HepG2 (cell line): ENCODE data around the gene CMIP. TPM values are rescaled to one million over a fixed set of nuclear protein-coding genes. Genes with fewer than 3 reads are reported as not detected.

Experiments
- ATAC-seq: fragments of 200-7000 bp; cut with Tn5 transposase; 3 replicates; pipeline ENCODE4 v1.9.1; 2020; ENCODE audit warnings: mild to moderate bottlenecking, moderate library complexity
- BruUV-seq: library from RNA; stranded (reverse); fragments of 400-500 nt; replicated peaks from 2 replicates; lab custom pipeline; 2021; lab: Mats Ljungman, UMichigan
- CTCF ChIA-PET: fragments of 300-600 bp; formaldehyde crosslinking; extraction: SDS; loops from one replicate; lab custom pipeline; 2021; ENCODE audit warnings: low total read pairs, inconsistent platforms, low intra/inter-chr PET ratio; lab: Yijun Ruan, JAX
- POLR2A ChIA-PET: fragments of 350-600 bp; sonication (Branson Sonifier 250); formaldehyde crosslinking; loops from one replicate; lab custom pipeline; 2020; ENCODE audit warnings: antibody characterized with exemption, inconsistent platforms; lab: Yijun Ruan, JAX
- DNase-seq: peaks from one replicate; pipeline ENCODE4 v3.0.0-alpha.2; 2015; ENCODE audit warnings: low spot score
- FAIRE-seq: peaks from 3 replicates; lab custom pipeline; 2011; peaks lifted over from hg19 to GRCh38; lab: Jason Lieb, UNC
- H2AFZ ChIP-seq: one replicate; pipeline ENCODE4 v1.6.1; 2011; ENCODE audit warnings: low read length, inconsistent platforms
- H3K27ac ChIP-seq: fragments of 300-600 bp; 3 replicates; pipeline ENCODE4 v1.8.0; 2011; ENCODE audit warnings: mixed run types, mild to moderate bottlenecking, mixed read lengths, low read length, inconsistent platforms; ENCODE audit not compliant: insufficient read depth; ENCODE audit errors: extremely low read length
- H3K27me3 ChIP-seq, 2 experiments: fragments of 200-600 bp in 1 of 2; 2 replicates in 1 of 2; 3 replicates in 1 of 2; pipeline versions ENCODE4 v1.6.0 to v1.8.0; 2011; ENCODE audit warnings: low read length in 2 of 2, mild to moderate bottlenecking in 2 of 2, moderate library complexity in 2 of 2, inconsistent platforms in 1 of 2; ENCODE audit not compliant: insufficient read depth in 2 of 2, control insufficient read depth in 1 of 2
- H3K36me3 ChIP-seq, 2 experiments: fragments of 200-600 bp in 1 of 2; replicated peaks in 1 of 2; 2 replicates in 1 of 2; 3 replicates in 1 of 2; pipeline versions ENCODE4 v1.5.1 to v1.8.0; 2011; ENCODE audit warnings: low read length in 2 of 2, inconsistent platforms in 1 of 2; ENCODE audit not compliant: insufficient read depth in 2 of 2, control insufficient read depth in 1 of 2
- H3K4me1 ChIP-seq: 2 replicates; pipeline ENCODE4 v1.5.1; 2012; ENCODE audit warnings: low read length, inconsistent platforms; ENCODE audit not compliant: insufficient read depth
- H3K4me2 ChIP-seq: 2 replicates; pipeline ENCODE4 v1.6.0; 2011; ENCODE audit warnings: low read depth, low read length, inconsistent platforms
- H3K4me3 ChIP-seq, 3 experiments: fragments of 200-600 bp in 1 of 3; sonication (generic), shearing (Covaris generic) in 1 of 3; replicated peaks in 1 of 3; 2 replicates each; pipeline ENCODE4 v1.5.1; 2011 to 2016; ENCODE audit warnings: low read length in 3 of 3, inconsistent platforms in 2 of 3, low read depth in 2 of 3, mild to moderate bottlenecking in 2 of 3, control low read depth in 1 of 3, mixed read lengths in 1 of 3; ENCODE audit not compliant: insufficient read depth in 1 of 3
- H3K79me2 ChIP-seq: one replicate; pipeline ENCODE4 v1.6.1; 2011; ENCODE audit warnings: low read length, inconsistent platforms; ENCODE audit not compliant: insufficient read depth
- H3K9ac ChIP-seq: 2 replicates; pipeline ENCODE4 v1.6.0; 2011; ENCODE audit warnings: mild to moderate bottlenecking, low read depth, low read length, inconsistent platforms; ENCODE audit not compliant: insufficient read depth
- H3K9me3 ChIP-seq: 2 replicates; pipeline ENCODE4 v1.5.1; 2012; ENCODE audit warnings: mild to moderate bottlenecking, low read length
- H4K20me1 ChIP-seq: 2 replicates; pipeline ENCODE4 v1.6.0; 2011; ENCODE audit warnings: inconsistent platforms, mild to moderate bottlenecking, low read length, moderate library complexity; ENCODE audit not compliant: insufficient read depth
- ARNTL ChIP-seq: sonication (generic); formaldehyde crosslinking; IDR thresholded peaks from 2 replicates; pipeline ENCODE4 v1.4.0; 2020; ENCODE audit warnings: mild to moderate bottlenecking, missing genetic modification reagents
- CBFB ChIP-seq: sonication (generic); formaldehyde crosslinking; IDR thresholded peaks from 2 replicates; pipeline ENCODE4 v1.4.0; 2020; ENCODE audit warnings: missing genetic modification reagents
- CBX5 ChIP-seq: sonication (generic); formaldehyde crosslinking; IDR thresholded peaks from 2 replicates; pipeline ENCODE4 v1.4.0; 2020; ENCODE audit warnings: missing genetic modification reagents, borderline replicate concordance
- FOXC1 ChIP-seq: sonication (generic); formaldehyde crosslinking; IDR thresholded peaks from 2 replicates; pipeline ENCODE4 v1.8.0; 2022; ENCODE audit warnings: mild to moderate bottlenecking, missing genetic modification reagents, borderline replicate concordance
- HDAC2 ChIP-seq: sonication (generic); formaldehyde crosslinking; IDR thresholded peaks from 2 replicates; pipeline ENCODE4 v1.4.0; 2020; ENCODE audit warnings: missing genetic modification reagents
- HNRNPLL ChIP-seq: fragments of 200-400 bp; formaldehyde crosslinking; IDR thresholded peaks from 2 replicates; pipeline ENCODE4 v1.6.1; 2017; ENCODE audit warnings: mild to moderate bottlenecking, low read depth, low read length; ENCODE audit not compliant: poor library complexity, severe bottlenecking
- KIAA2018 ChIP-seq: sonication (generic); formaldehyde crosslinking; IDR thresholded peaks from 2 replicates; pipeline ENCODE4 v1.5.0; 2020; ENCODE audit warnings: mild to moderate bottlenecking, missing genetic modification reagents, borderline replicate concordance
- MAX ChIP-seq: IDR thresholded peaks from 2 replicates; pipeline ENCODE4 v1.6.1; 2012; ENCODE audit warnings: inconsistent platforms
- MEIS2 ChIP-seq: sonication (generic); formaldehyde crosslinking; IDR thresholded peaks from 2 replicates; pipeline ENCODE4 v1.9.0; 2021; ENCODE audit warnings: mild to moderate bottlenecking, missing genetic modification reagents
- NPAS2 ChIP-seq: sonication (generic); formaldehyde crosslinking; IDR thresholded peaks from 2 replicates; pipeline ENCODE4 v1.8.0; 2022; ENCODE audit warnings: mild to moderate bottlenecking, missing genetic modification reagents, borderline replicate concordance
- TERF1 ChIP-seq: sonication (generic); formaldehyde crosslinking; IDR thresholded peaks from 2 replicates; pipeline ENCODE4 v1.8.0; 2022; ENCODE audit warnings: mild to moderate bottlenecking, missing genetic modification reagents, moderate library complexity
- ZBTB14 ChIP-seq: sonication (generic); formaldehyde crosslinking; IDR thresholded peaks from 2 replicates; pipeline ENCODE4 v1.4.0; 2020; ENCODE audit warnings: missing genetic modification reagents
- ZFY ChIP-seq: sonication (generic); formaldehyde crosslinking; IDR thresholded peaks from 2 replicates; pipeline ENCODE4 v1.4.0; 2020; ENCODE audit warnings: missing genetic modification reagents
- ZNF83 ChIP-seq: sonication (generic); formaldehyde crosslinking; IDR thresholded peaks from 2 replicates; pipeline ENCODE4 v1.4.0; 2020; ENCODE audit warnings: missing genetic modification reagents, mild to moderate bottlenecking, borderline replicate concordance
- ZNF839 ChIP-seq: sonication (generic); formaldehyde crosslinking; IDR thresholded peaks from 2 replicates; pipeline ENCODE4 v1.4.0; 2020; ENCODE audit warnings: missing genetic modification reagents, mild to moderate bottlenecking, borderline replicate concordance
- WGBS: methylation state at CpG from one replicate; pipeline ENCODE4 v1.1.6; 2017; ENCODE audit warnings: low lambda C conversion rate; 5-methylcytosine and 5-hydroxymethylcytosine counted together
- in situ Hi-C: cut with HindIII; loops from 2 replicates; pipeline ENCODE4 v1.10.0; 2017; ENCODE audit warnings: low pct_unique_long_range_greater_than_20kb; ENCODE audit not compliant: extremely low pct_ligation_motif_present
- intact Hi-C: fragments of 100-400 bp; cut with micrococcal nuclease; formaldehyde crosslinking; loops from one replicate; pipeline ENCODE4 v1.10.0; 2022; ENCODE audit not compliant: unreplicated experiment
- polyA plus RNA-seq, 8 experiments: library from polyadenylated mRNA; depleted of rRNA in 3 of 8; stranded (reverse) in 7 of 8; unstranded in 1 of 8; fragments of >200 nt; fragmentation: Illumina TruSeq in 4 of 8; extraction: Trizol in 4 of 8; gene quantifications; 2 replicates each; pipeline versions ENCODE4 v1.2.1 to v1.2.3, GENCODE V29; 2011 to 2016; ENCODE audit warnings: low read depth in 4 of 8, missing spikeins in 1 of 8, mixed read lengths in 1 of 8; ENCODE audit not compliant: insufficient read depth in 1 of 8
- total RNA-seq, 5 experiments: library from RNA; depleted of rRNA; stranded (reverse); fragments of >200 nt; fragmentation: Illumina TruSeq; extraction: Trizol; gene quantifications; 2 replicates each; pipeline ENCODE4 v1.2.3, GENCODE V29; 2016; ENCODE audit warnings: low read depth in 1 of 5

Gene CMIP
- total and polyA plus RNA-seq, 2 of the 13 experiments (the other 11 are each of a cell fraction or from before 2014, with no cell fraction given): 10.9 to 18.1 TPM

GRCh38 chr16:81591545-81591870, 146.9 kb downstream of the CMIP start:
- H3K36me3 ChIP-seq: peaks cover 5 to 28% of the 10 kb centered on the region in 2 experiments; a peak in 4 of 5 replicates
- peaks cover 73% of the 10 kb centered on the region for H3K79me2 ChIP-seq
- intact Hi-C loops: no loop called here

More at GRCh38 chr16:81591545-81591870, 146.9 kb downstream of the CMIP start:
- ChIA-PET POLR2A (interaction anchor here (1.5 kb wide), 1 partner anchor 9 kb away, joined by 5 read pairs; no protein-coding TSS in a partner anchor), CTCF (no interaction called here)
- FAIRE-seq: no peak
- WGBS: 86% methylated on average over 2 of the region's 2 CpGs
- BruUV-seq: no TSS peak
- Histone ChIP-seq H4K20me1 (peaks cover 76% of the 10 kb centered on the region), H3K27me3 (no peaks in the 10 kb centered on the region), H3K9me3 (no peaks in the 10 kb centered on the region), H2AFZ (no peak overlapping the region), H3K4me1 (peaks cover 44% of the 10 kb centered on the region), H3K27ac (peak overlapping the region; percentile 7), H3K4me2 (no peak overlapping the region), H3K9ac (no peak overlapping the region), H3K4me3 (no peak overlapping the region)
- no peak for DNase-seq
- in situ Hi-C loops: no loop called here
- TF ChIP-seq ARNTL (no peak), ZNF839 (CRISPR knock-in tag) (no peak), ZNF83 (CRISPR knock-in tag) (no peak), CBFB (CRISPR knock-in tag) (no peak), KIAA2018 (CRISPR knock-in tag) (no peak), HNRNPLL (no peak), FOXC1 (no peak), ZBTB14 (CRISPR knock-in tag) (no peak), NPAS2 (no peak), HDAC2 (CRISPR knock-in tag) (no peak), MEIS2 (no peak), MAX (no peak), ZFY (CRISPR knock-in tag) (no peak), CBX5 (CRISPR knock-in tag) (no peak), TERF1 (CRISPR knock-in tag) (no peak)
- TF ChIP-seq, all 625 proteins: peak for 0
- peak; percentile 5; the same call in 1 of the 3 replicates for ATAC-seq
